ENCODE data around the gene CCDC136. TPM values are rescaled to one million over a fixed set of nuclear protein-coding genes. Genes with fewer than 3 reads are reported as not detected.

The CCDC136 gene
- polyA plus RNA-seq, 1 donor (not counting 4 experiments of a cell fraction or from before 2014, with no cell fraction given): 1.6 TPM

GRCh38 chr7:128852537-128853254 lies 60.9 kb downstream of the CCDC136 start:
- Histone ChIP-seq H2AFZ (ENCODE audit: control insufficient read depth, low read length) (no peak overlapping the region), H3K4me1 (ENCODE audit: control insufficient read depth, extremely low read depth, insufficient read depth, low read length) (no peaks in the 10 kb centered on the region), H3K27me3 (ENCODE audit: control insufficient read depth, extremely low read depth, insufficient read depth, low read length) (no peaks in the 10 kb centered on the region), H3K79me2 (ENCODE audit: control insufficient read depth, insufficient read depth, low read length) (no peaks in the 10 kb centered on the region), H3K9me1 (ENCODE audit: control insufficient read depth, extremely low read depth, insufficient read depth, low read length) (no peaks in the 10 kb centered on the region), H3K9ac (ENCODE audit: control insufficient read depth, extremely low read depth, insufficient read depth, low read length) (no peak overlapping the region), H3K27ac (ENCODE audit: control insufficient read depth, insufficient read depth, low read length) (no peak overlapping the region), H3K4me3 (ENCODE audit: control insufficient read depth in 2 of 3, extremely low read depth in 1 of 3, insufficient read depth in 2 of 3, low read depth in 1 of 3, low read length in 3 of 3) (no peak overlapping the region), H3K9me3 (ENCODE audit: control insufficient read depth, low read depth, low read length) (no peaks in the 10 kb centered on the region), H3K36me3 (ENCODE audit: control insufficient read depth in 2 of 2, extremely low read depth in 1 of 2, insufficient read depth in 2 of 2, low read length in 2 of 2) (no peaks in the 10 kb centered on the region), H3K4me2 (ENCODE audit: control insufficient read depth, extremely low read depth, insufficient read depth, low read depth, low read length) (no peak overlapping the region), H4K20me1 (ENCODE audit: control insufficient read depth, extremely low read depth, insufficient read depth, low read length) (no peaks in the 10 kb centered on the region)
- FAIRE-seq: no peak
- no peak for DNase-seq (ENCODE audit: low read depth, low spot score)
- TF ChIP-seq EZH2 (IDR thresholded peaks at IDR 0.05; ENCODE audit: low read length) (no peak), CTCF (optimal IDR thresholded peaks at IDR 0.05 in 1 of 3, IDR thresholded peaks at IDR 0.05 in 1 of 3, conservative IDR thresholded peaks at IDR 0.05 in 1 of 3; ENCODE audit: extremely low read depth in 1 of 3, insufficient read depth in 2 of 3, low read length in 3 of 3) (no peak)
- dilution Hi-C loops (cut with MboI; ENCODE audit: extremely low pct_ligation_motif_present, low sequenced_read_pairs): no loop called here

DNA sequence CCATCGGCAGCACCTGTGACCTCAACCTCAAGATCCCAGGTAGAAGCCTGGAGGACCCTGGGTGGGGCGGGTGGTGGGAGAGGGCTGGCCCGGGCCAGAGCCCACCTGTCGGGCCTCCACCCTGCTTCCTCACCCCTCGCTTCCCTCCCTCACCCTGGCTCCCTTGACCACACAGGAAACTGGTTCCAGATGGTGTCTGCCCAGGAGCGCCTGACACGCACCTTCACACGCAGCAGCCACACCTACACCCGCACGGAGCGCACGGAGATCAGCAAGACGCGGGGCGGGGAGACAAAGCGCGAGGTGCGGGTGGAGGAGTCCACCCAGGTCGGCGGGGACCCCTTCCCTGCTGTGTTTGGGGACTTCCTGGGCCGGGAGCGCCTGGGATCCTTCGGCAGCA lies 62.0 kb downstream of the CCDC136 start:
- H4K20me1 ChIP-seq (ENCODE audit: control insufficient read depth, extremely low read depth, insufficient read depth, low read length): no peaks in the 10 kb centered on the region
- no peak for FAIRE-seq
- dilution Hi-C loops (cut with MboI; ENCODE audit: extremely low pct_ligation_motif_present, low sequenced_read_pairs): no loop called here

More for the DNA sequence above, 62.0 kb downstream of the CCDC136 start:
- H3K79me2 ChIP-seq (ENCODE audit: control insufficient read depth, insufficient read depth, low read length): no peaks in the 10 kb centered on the region
- DNase-seq (ENCODE audit: low read depth, low spot score): no peak
- no peaks in the 10 kb centered on the region for H3K4me1 ChIP-seq (ENCODE audit: control insufficient read depth, extremely low read depth, insufficient read depth, low read length)
- H3K4me2 ChIP-seq (ENCODE audit: control insufficient read depth, extremely low read depth, insufficient read depth, low read depth, low read length): no peak overlapping the region
- H3K4me3 ChIP-seq (ENCODE audit: control insufficient read depth in 2 of 3, extremely low read depth in 1 of 3, insufficient read depth in 2 of 3, low read depth in 1 of 3, low read length in 3 of 3): no peak overlapping the region
- no peak overlapping the region for H2AFZ ChIP-seq (ENCODE audit: control insufficient read depth, low read length)
- H3K27me3 ChIP-seq (ENCODE audit: control insufficient read depth, extremely low read depth, insufficient read depth, low read length): no peaks in the 10 kb centered on the region
- no peak overlapping the region for H3K27ac ChIP-seq (ENCODE audit: control insufficient read depth, insufficient read depth, low read length)
- H3K9me3 ChIP-seq (ENCODE audit: control insufficient read depth, low read depth, low read length): no peaks in the 10 kb centered on the region
- no peaks in the 10 kb centered on the region for H3K36me3 ChIP-seq (ENCODE audit: control insufficient read depth in 2 of 2, extremely low read depth in 1 of 2, insufficient read depth in 2 of 2, low read length in 2 of 2)
- H3K9me1 ChIP-seq (ENCODE audit: control insufficient read depth, extremely low read depth, insufficient read depth, low read length): no peaks in the 10 kb centered on the region
- TF ChIP-seq EZH2 (IDR thresholded peaks at IDR 0.05; ENCODE audit: low read length) (no peak), CTCF (optimal IDR thresholded peaks at IDR 0.05 in 1 of 3, IDR thresholded peaks at IDR 0.05 in 1 of 3, conservative IDR thresholded peaks at IDR 0.05 in 1 of 3; ENCODE audit: extremely low read depth in 1 of 3, insufficient read depth in 2 of 3, low read length in 3 of 3) (no peak)
- no peak overlapping the region for H3K9ac ChIP-seq (ENCODE audit: control insufficient read depth, extremely low read depth, insufficient read depth, low read length)

All from keratinocyte (primary cell).